GM18520 (cell line): Measurements from ENCODE around the gene PAPOLA.
A peak's percentile ranks its signal among the peaks of the same experiment; 100 is the strongest.
"Not testable (repeated sequence)": the region's sequence is repeated elsewhere in the genome, so short reads cannot be mapped to it uniquely, and the experiment has no call there.

Source experiments
- ATAC-seq: cut with Tn5 transposase; IDR thresholded peaks from one replicate; pipeline ENCODE4 v1.9.1; 2021; ENCODE audit not compliant: unreplicated experiment

Gene PAPOLA

DNA sequence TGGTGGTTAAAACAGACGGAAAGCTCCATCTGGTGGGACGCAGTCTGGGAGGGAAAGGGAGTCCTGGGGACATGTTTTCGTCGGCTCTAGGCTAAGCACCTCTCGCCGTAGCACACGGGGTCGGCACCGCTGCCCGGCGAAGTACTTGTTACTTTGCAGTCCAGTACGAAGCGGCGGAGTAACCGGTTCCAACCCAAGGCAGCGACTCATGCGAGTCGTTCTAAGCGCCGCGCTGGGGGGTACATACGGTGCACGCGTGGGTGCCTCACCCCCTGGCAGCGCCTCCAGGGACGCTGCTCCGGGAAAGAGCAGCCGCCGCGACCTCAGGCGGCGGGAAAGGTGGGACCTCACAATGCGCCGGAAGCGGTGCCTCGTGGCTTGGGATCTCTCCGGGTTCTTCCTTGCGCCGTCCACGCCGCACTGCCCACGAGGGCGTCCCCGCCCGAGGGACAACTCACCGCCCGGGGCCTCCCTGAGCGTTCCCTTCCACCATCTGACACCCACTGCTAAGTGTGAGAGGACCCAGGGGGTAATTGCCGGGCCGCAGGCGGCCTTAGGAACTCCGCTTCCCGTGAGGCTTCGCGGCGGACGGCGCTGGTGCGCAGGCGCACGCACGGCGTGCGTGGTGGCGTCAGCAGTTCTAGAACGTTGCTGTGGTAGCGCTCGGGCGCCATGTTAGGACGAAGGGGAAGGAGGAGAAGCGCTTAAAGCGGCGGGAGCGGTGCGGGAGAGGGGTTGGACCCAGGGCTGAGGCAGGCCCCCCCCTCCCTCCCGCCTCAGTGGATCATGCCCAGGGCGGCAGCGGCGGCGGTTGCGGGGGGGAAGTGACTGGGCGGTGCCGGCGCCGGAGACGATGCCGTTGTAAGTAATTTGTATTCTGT lies at the start of gene PAPOLA:
Gene PAPOLA (plus strand): TSS at position 643 of the 881 bp plus-strand sequence. CDS start 211 bp downstream, at position 854.
- ATAC-seq = peak; percentile 82

DNA sequence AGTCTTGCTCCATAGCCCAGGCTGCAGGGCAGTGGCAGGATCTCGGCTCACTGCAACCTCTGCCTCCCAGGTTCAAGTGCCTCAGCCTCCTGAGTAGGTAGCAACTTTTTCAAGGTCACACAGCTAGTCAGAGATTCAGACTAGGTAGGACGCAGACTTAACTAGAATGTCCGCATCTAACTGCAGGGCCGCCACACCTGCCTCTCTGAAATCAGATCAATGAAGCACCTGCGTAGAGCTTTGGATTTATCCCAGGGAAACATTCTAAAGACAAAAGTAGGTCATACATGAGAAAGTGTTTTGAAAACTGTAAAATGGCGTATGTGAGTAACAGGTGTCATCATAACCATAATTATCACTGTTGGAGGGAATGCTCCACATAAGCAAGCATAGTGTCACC lies 49.5 kb upstream of the PAPOLA start:
- no peak for ATAC-seq

DNA sequence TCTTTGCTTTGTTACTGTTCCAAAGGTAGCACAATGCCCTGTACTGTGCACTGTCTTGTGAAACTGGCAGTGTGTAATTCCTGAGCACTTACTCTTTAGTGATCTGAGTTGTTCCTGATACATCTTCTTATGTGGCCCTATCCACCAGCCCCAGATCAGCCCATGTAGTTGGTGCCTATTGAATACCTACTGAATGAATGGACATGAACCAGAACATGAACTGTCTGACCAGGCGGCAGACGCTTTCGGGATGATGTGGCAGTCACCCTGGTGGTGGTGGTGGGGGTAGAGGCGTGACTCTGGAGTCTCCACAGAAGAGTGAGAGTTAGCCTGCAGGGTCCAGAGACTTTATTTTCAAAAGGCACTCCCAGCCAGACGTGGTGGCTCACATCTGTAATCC lies 46.6 kb upstream of the PAPOLA start:
- ATAC-seq = no peak

DNA sequence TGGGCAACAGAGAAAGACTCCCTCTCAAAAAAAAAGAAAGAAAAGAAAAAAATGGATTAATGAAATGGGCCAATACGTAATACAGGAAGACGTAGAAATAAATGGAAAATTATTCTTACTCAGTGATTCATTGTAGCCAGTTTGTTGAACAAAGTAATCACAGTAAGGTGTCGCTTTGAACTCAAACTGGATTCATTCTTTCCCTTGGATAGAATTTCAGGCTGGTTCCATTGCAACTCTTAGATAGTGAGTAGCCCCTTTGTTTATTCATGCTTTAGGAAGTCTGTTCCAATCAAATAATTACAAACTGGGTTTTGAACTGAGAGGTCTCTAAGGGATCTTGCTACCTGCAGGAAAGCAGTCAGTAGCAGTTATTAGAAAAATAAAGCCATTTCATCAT lies 42.3 kb upstream of the PAPOLA start:
- ATAC-seq = no peak

DNA sequence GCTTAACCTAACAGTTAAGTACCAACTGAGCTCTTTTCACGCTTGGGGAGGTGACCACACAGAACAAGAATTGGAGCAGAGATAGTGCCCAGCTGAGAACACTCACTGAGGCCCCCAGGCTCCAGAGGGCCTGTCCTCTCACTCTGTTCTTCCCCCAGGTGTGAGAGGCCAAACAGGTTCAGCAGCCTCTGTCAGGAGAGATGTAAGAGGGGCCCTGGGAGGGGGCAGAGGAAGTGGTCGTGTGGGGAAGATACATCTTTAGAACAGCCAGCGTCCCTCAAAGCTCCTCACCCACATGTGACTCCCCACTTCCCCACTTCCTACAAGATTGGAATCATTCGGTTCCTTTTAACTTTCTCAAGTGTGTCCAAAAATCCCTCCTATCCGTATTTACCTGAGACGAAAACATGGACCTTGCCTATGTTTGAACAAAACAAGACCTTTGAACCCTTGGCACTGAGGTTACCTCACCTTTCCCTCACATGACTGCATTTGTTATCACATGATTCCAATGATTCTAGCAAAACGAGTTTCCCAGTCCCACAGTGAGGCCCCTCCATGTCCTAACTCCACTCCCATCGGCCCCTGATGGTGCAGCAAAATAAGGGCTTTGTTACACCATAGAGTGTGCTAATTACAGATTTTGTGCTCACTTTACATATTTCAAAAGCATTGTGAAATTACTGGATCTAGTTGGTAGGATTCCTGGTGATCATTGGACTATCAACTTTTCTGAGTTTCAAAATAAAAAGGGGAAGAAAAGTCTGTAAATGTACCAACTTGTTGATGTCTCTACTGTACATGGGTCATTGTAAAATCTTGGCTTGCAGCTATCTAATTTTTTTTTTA lies 40.0 kb upstream of the PAPOLA start:
- ATAC-seq = no peak

DNA sequence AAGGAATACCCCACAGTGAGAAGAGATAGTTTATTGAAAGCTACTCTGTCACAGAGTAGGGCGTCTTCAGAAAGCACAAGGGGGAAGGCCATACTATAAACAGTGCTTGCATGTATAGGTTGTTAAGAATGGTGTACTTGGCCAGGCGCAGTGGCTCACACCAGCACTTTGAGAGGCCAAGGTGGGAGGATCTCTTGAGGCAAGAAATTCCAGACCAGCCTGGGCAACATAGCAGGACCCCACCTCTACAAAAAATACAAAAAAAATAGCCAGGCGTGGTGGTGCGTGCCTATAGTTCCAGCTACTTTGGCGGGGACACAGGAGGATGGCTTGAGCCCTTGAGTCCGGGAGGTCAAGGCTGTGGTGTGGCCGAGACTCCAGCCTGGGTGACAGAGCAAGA lies 38.0 kb upstream of the PAPOLA start:
- ATAC-seq = no peak

DNA sequence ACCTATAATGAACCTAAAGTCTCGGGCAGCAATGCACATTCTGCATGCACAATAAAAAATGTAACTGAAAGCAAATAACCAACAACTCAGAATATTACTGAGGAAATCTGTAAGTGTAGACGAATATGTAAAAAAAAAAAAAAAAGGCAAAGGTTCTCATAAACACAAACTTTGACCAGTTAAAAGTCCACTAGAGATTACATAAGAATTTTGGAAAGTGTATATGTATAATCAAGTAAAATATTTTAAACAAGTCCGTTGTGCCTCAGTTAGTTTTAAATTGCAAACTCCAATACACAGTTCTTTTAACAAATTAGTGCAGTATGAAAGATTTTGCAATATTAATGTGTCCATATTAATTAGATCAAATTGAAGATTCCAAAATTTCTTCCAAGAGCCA lies 35.3 kb upstream of the PAPOLA start:
- no peak for ATAC-seq

DNA sequence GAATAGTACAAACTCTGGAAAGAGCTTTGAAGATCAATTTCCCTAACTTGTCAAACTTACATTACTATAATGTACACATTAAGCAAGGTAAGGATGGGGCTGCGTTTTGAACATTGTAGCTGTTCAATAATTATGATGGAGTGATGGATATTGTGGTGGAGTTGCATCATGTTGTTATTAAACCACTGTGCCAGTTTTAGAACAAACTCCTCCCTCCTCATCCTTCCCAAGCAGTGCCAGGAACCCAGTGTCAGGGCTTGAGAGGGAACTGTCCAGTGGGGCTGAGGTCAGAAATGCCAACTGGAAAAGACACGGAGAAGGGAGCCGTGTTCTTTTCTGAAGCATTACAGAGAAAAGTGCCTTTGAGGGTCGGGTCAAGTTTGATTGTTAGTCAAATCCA lies 31.9 kb upstream of the PAPOLA start:
- no peak for ATAC-seq

DNA sequence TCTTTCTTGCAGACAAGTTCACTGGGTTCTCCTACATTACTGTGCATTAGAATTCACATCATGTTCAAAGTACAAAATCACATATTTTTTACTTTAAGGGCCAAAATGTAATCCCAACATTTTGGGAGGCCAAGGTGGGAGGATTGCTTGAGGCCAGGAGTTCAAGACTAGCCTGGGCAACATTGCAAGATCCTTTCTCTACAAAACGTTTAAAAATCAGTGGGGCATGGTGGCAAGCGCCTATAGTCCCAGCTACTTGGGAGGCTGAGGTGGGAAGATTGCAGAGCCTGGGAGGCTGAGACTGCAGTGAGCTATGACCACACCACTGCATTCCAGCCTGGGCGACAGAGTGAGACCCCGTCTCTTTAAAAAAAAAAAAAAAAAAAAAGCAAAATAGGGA lies 31.2 kb upstream of the PAPOLA start:
- ATAC-seq = not testable (repeated sequence)

DNA sequence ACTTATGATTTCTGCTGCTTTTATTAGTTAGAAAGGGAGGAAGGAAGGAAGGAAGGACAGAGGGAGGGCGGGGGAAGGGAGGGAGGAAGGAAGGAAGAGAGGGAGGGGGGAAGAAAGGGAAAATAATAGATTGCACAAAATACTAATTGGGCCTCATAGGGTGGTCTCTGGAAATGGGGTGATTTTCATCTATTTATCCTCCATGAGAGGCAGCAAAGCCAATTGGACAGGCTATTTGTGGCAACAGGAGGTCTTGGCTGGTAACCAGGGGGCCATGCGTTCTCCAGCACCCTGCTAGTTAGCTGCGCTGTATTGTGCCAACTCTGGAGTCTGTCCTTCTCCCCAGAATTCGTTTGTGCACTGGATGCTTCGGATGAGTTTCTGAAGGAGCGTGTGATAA lies 24.1 kb upstream of the PAPOLA start:
- ATAC-seq = no peak

DNA sequence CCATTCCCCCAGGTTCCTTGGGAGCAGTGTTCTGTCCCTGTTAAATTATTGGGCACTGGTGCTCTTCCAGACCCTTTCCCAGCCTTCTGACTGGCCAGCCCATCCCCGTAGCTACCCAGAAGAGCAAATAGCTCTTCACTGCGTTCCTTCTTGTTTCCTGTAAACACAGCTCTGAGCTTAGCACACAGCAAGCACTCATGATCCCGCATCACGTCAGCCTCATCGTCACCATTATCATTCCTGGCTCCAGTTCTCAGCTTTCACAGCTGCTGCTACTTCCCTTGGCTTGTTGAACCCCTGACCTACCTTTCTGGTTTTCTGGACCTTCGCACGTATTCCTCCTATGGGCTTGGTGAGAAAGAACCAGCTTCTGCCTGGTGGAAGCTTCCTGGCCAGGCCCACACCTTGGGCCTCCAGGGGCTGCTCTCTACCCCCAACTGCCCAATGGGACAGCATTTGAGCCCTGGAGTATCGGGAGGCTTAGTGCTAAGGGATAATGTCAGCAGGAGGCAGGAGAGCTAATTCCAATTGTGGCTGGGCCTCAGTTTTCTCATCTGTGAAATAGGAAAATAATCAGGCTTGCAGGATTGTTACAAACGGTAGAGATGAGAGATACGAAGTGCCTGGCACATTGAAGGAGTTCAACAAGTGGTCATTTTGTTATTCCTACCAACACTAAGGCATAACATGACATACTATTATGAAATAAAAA lies 22.6 kb upstream of the PAPOLA start:
- ATAC-seq = no peak

DNA sequence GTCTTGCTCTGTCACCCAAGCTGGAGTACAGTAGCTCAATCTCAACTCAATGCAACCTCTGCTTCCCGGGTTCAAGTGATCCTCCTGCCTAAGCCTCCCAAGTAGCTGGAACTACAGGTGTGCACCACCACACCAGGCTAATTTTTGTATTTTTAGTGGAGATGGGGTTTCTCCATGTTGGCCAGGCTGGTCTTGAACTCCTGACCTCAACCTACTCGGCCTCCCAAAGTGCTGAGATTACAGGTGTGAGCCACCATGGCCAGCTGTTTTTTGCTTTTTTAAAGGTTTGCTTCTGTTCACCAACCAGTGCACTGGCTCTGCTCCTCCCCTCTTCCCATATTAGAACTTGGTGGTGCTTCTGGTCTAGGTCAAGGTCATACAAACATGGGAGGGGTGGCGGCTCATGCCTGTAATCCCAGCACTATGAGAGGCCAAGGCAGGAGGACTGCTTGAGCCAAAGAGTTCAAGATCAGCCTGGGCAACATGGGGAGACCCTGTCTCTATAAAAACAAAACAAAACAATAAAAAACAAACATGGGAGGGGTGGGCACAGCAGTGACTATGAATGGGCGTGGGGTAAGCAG lies 20.4 kb upstream of the PAPOLA start:
- no peak for ATAC-seq

DNA sequence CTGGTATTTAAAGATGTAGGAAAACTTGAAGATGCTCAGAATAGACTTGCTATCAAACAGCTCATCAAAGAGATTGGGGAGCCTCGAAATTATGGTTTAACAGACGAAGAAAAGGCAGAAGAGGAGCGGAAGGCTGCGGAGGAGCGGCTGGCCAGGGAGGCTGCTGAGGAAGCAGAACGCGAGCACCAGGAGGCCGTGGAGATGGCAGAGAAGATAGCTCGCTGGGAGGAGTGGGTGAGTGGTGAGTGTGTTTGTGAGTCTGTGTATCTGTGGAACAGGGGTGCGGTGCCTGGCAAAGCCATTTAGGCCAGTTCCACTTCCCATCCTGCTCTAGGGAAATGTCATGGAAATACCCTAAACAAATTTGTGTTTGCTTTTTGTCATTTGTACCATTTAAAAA lies 19.2 kb upstream of the PAPOLA start:
- no peak for ATAC-seq

DNA sequence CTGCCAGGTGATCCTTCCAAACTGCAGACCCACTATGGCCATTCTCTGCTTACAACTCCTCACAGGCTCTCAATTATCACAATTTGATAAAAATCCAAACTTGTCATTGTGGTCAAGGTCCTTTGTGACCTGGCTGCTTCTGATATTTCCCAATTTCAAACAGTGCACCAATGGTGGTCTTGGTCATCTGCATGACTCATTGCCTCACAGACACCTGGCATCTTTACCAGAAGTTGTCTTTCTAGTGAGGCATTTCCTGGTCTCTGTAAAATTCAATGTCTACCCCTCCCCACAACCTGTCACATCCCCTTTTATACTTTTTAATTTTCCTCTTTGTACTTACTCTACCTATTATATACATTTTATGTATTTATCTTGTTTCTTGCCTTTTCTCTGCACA lies 17.8 kb upstream of the PAPOLA start:
- ATAC-seq = no peak

DNA sequence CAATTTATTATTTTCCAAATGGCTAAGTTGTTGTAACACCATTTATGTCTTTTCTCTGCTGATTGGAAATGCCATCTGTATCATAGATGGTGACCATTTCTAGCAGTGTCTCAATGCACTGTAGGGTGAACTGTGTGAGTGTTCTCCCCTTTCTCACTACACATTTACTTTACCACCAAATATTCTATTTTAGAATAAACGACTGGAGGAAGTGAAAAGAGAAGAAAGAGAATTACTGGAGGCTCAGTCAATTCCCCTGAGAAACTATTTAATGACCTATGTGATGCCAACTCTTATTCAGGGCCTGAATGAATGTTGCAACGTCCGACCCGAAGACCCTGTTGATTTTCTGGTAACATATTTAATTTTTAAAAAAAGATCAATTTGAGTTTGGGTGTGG lies 15.5 kb upstream of the PAPOLA start:
- ATAC-seq = no peak

DNA sequence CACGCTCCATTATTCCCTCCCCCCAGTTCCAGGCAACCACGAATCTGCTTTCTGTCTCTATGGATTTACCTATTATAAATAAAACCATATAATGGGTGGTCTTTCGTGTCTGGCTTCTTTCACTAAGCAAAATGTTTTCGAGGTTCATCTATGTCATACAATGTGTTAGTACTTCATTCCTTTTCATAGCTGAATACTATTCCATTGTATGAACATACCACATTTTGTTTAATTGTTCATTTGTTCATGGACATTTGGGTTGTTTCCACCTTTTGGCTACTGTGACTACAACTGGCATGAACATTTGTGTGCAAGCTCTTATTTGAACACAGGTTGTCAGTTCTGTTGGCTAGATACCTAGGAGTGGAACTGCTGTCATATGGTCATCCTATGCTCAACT lies 12.9 kb upstream of the PAPOLA start:
- ATAC-seq = no peak

DNA sequence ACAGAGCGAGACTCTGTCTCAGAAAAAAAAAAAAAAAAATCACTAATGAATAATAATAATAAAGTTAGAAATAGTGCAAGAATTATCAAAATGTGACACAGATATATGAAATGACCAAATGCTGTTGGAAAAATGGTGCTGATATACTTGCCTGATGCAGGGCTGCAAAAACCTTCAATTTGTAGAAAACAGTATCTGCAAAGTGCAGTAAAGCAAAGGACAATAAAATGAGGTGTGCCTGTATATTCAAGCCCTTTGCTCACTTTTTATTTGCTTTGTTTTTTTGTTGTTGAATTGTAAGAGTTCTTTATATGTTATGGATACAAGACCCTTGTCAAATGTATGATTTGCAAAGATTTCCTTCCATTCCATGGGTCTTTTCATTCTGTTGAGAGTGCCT lies 9.0 kb upstream of the PAPOLA start:
- no peak for ATAC-seq

DNA sequence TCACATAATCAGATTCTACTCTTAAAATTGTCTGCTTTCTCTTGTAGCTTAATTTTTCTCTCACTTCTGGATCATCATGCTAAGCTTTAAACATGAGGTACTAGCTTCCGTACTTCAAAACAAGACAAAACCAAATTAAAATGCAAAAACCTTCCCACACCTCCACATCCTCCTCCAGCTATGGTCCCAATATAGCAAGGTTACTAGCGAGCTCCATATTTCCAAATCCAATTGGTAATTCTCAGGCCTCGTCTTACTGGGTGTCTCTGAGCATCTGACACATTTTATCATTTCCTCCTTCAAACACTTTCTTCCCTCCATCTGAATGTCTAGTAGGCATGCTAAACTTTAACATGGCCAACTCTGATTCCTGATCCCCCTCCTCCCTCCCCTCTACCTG lies 7.9 kb upstream of the PAPOLA start:
- ATAC-seq = no peak

DNA sequence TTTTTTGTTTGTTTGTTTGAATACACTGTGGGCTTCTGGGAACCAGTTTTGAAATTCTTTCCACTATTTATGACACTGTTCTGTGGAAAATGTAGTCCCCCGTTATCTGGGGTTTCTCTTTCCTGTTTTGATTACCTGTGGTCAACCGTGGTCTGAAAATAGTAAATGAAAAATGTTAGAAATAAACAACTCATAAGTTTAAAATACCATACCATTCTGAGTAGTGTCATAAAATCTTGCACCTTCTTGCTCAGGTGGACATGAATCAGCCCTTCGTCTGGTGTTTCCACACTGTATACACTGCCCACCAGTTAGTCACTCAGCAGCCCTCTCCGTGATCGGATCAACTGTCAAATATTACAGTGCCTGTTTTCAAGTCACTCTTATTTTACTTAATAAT lies 5.1 kb upstream of the PAPOLA start:
- peak; percentile 46 for ATAC-seq

DNA sequence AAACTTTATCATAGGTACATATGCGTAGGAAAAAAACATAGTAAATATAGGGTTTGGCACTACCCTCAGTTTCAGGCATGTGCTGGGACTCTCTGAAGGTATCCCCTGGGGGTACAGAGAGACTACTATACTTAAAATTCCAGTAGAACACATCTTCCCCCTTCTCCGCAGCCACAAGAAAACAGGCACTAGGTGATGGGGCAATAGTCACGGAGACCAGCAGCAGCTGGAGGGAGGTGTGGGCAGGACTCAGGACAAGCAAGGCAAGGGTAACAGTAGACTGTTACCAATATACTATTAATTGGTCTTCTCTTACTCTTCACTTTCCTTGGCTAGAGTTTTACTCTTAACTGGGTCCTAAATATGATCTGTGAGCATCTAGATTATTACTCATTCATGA lies 4.6 kb upstream of the PAPOLA start:
- no peak for ATAC-seq

DNA sequence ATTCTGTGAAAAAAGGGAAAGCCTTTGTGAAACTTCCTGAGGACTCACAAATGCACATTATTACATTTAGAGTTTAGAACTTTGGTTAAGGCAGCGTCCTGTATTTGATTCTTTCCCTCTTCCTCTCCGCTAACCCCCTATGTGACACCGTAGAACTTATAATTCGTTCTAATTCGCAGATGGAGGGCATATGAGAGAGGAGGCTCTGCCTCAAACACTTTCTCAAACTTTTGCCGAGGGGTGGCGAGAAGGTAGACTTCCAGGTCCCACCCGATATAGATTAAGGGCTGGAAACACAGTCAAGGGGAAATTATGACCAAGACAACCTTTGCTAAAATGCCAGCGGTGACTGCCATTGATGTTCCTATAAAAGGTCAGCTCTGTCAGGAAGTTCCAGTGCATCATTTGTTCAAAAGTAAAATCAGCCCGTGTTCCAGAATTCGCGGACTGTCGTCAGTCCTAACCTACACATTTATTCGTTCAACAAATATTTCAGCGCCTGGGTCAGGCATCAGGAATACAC lies 904 bp upstream of the PAPOLA start:
- no peak for ATAC-seq
